Ramos (cell line): ENCODE measurements around the gene SPDYA.

ENCODE experiments used
- in situ Hi-C: fragments of 300-500 bp; cut with MboI; formaldehyde crosslinking; loops from one replicate; pipeline ENCODE4 v1.14.3; 2022; ENCODE audit warnings: low sequenced_read_pairs; ENCODE audit not compliant: unreplicated experiment

The SPDYA gene

GRCh38 chr2:28824207-28824606 is 13.6 kb downstream of the SPDYA start:
- in situ Hi-C loops = loop anchor here (5.0 kb wide), 1 partner anchor 368 kb away; no protein-coding TSS in a partner anchor

GRCh38 chr2:28824870-28825269 is 14.2 kb downstream of the SPDYA start:
- in situ Hi-C loops = loop anchor here (5.0 kb wide), 1 partner anchor 367 kb away; no protein-coding TSS in a partner anchor

- in situ Hi-C loops = no loop called here
These were observed 17.7 kb downstream of the SPDYA start for GRCh38 chr2:28828382-28828781.

GRCh38 chr2:28833740-28834470 is 23.3 kb downstream of the SPDYA start:
- in situ Hi-C loops = no loop called here

GRCh38 chr2:28835781-28836180 is 25.1 kb downstream of the SPDYA start:
- in situ Hi-C loops = no loop called here

GRCh38 chr2:28838971-28839370 is 28.3 kb downstream of the SPDYA start:
- in situ Hi-C loops = no loop called here

GRCh38 chr2:28842042-28842441 is 31.4 kb downstream of the SPDYA start:
- in situ Hi-C loops = no loop called here

GRCh38 chr2:28855193-28855592 is 44.6 kb downstream of the SPDYA start:
- in situ Hi-C loops = no loop called here

- in situ Hi-C loops = no loop called here
These were observed 45.3 kb downstream of the SPDYA start for GRCh38 chr2:28855977-28856376.

GRCh38 chr2:28868611-28869010 is 58.0 kb downstream of the SPDYA start:
- in situ Hi-C loops = no loop called here

GRCh38 chr2:28869494-28870145 is 59.0 kb downstream of the SPDYA start:
- in situ Hi-C loops = no loop called here

- in situ Hi-C loops = no loop called here
These were observed 59.7 kb downstream of the SPDYA start, which contains the start of gene TRMT61B for GRCh38 chr2:28870146-28870891. Gene TRMT61B, minus strand, starts transcription at chr2:28870309. Its CDS starts 32 bp downstream, at chr2:28870277.

GRCh38 chr2:28871620-28872019 is 61.0 kb downstream of the SPDYA start:
- in situ Hi-C loops = no loop called here

GRCh38 chr2:28880193-28880592 is 69.6 kb downstream of the SPDYA start:
- in situ Hi-C loops = no loop called here

- in situ Hi-C loops = no loop called here
These were observed 82.9 kb downstream of the SPDYA start for GRCh38 chr2:28893488-28893887.

GRCh38 chr2:28894470-28895188 is 84.0 kb downstream of the SPDYA start, which contains the start of gene WDR43:
Gene WDR43, plus strand, starts transcription at chr2:28894667. Its CDS starts 32 bp downstream, at chr2:28894699.
- in situ Hi-C loops = no loop called here

- in situ Hi-C loops = no loop called here
These were observed 84.7 kb downstream of the SPDYA start for GRCh38 chr2:28895189-28895893.

- in situ Hi-C loops = no loop called here
These were observed 86.3 kb downstream of the SPDYA start for GRCh38 chr2:28896906-28897305.

GRCh38 chr2:28898048-28898447 is 87.4 kb downstream of the SPDYA start:
- in situ Hi-C loops = no loop called here
